D721Med (cell line): ENCODE measurements around the gene MAPKAPK5.

Source experiments
- DNase-seq: peaks from one replicate; pipeline ENCODE4 v3.0.0; 2011; ENCODE audit warnings: low spot score; ENCODE audit not compliant: insufficient read length
- FAIRE-seq: peaks from 2 replicates; lab custom pipeline; 2011; peaks lifted over from hg19 to GRCh38; lab: Jason Lieb, UNC
- TF ChIP-seq, protein P1 (sequence below): IDR thresholded peaks from 2 replicates; pipeline ENCODE4 v1.5.1; 2012; ENCODE audit warnings: mild to moderate bottlenecking, control low read depth; ENCODE audit not compliant: insufficient read depth; ENCODE audit errors: missing control alignments

Gene MAPKAPK5

DNA sequence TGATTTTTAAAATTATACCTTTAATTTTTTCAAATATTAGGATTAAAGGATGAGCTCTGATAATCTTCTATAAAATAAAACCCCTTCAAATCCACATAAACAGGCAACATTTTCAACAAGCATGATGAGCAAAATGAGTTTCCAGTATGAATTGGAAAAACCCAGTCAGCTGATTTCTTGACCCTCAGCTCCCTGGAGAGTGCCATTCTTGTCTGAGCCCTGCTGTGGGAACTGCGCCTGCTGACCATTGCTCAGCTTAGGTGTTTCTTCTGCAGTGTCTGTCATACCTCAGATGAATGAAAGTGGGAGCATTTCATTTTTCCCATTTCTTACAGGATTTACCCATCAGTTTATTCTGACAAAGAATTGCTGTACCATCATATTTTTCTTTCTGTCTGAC is 27.6 kb downstream of the MAPKAPK5 start:
- DNase-seq = no peak
- FAIRE-seq = no peak
- TF ChIP-seq, protein P1, sequence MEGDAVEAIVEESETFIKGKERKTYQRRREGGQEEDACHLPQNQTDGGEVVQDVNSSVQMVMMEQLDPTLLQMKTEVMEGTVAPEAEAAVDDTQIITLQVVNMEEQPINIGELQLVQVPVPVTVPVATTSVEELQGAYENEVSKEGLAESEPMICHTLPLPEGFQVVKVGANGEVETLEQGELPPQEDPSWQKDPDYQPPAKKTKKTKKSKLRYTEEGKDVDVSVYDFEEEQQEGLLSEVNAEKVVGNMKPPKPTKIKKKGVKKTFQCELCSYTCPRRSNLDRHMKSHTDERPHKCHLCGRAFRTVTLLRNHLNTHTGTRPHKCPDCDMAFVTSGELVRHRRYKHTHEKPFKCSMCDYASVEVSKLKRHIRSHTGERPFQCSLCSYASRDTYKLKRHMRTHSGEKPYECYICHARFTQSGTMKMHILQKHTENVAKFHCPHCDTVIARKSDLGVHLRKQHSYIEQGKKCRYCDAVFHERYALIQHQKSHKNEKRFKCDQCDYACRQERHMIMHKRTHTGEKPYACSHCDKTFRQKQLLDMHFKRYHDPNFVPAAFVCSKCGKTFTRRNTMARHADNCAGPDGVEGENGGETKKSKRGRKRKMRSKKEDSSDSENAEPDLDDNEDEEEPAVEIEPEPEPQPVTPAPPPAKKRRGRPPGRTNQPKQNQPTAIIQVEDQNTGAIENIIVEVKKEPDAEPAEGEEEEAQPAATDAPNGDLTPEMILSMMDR = no peak

DNA sequence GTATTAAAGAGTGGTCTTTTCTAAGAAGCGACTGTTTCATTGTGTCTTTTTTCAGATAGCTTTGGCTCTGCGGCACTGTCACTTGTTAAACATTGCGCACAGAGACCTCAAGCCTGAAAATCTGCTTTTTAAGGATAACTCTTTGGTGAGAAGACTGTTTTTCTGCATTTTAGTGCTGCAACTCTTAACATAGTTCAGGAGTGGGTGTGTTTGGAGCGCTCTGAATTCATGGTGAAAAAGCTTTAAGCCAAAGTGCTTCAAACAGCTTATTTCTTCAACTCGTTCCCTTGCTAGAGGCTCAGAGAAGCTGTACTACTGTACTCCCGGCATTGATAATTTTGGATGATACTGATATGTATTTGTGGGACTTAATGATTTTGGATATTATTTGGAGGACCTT is 28.2 kb downstream of the MAPKAPK5 start:
- FAIRE-seq (no peak), DNase-seq (no peak)
- TF ChIP-seq, protein P1 = no peak

DNA sequence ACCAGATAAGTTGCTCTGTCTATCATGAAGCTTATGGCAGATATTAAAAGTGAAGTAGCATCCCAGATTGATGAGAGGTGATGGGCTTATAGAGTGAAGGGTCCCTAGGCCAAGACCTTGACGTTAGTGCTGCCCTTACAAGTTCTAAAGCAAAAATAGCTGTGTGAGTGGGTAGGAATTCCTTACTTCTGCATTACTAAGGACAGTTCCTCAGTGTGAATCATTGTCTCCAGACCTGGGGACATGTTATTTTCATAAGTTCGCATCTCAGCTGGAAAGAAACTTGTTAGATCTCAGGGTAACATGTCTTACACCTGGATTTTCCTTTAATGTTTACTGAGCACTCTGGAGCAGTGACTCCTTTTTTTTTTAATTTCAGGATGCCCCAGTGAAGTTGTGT is 28.7 kb downstream of the MAPKAPK5 start:
- TF ChIP-seq, protein P1 = no peak
- no peak for FAIRE-seq
- DNase-seq = no peak

DNA sequence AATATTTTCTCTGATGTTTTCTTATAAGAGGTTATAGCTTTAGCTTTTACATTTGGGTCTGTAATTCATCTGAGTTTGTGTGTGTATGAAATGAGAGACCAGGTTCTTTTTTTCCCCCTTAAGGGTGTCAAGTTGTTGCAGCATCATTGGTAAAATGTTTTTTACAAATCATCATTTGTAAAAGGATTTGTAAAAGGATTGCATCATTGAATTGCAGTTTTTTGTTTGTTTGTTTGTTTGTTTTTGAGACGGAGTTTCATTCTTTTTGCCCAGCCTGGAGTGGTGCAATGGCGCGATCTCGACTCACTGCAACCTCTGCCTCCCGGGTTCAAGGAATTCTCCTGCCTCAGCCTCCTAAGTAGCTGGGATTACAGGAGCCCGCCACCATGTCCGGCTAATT is 31.1 kb downstream of the MAPKAPK5 start:
- DNase-seq (no peak), FAIRE-seq (no peak)
- TF ChIP-seq, protein P1 = no peak

DNA sequence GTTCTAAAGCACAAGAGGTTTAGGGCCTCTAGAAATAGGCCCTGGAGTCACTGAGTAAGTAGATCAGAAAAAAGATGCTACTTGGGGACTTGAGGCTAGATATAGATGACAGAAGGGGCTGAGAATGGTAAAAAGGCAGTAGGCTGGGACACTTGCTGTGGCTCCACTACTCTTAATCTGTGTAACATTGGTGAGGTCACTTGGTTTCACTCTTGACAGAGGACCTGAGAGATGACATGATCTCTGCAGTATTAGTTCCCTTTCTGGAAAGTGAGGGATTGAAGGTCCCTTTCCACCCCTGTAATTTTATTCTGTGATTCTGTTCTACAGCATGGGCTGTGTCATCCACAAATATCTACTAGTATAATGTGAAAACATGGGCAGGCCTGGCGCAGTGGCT is 39.7 kb downstream of the MAPKAPK5 start:
- TF ChIP-seq, protein P1 = no peak
- no peak for DNase-seq
- no peak for FAIRE-seq

DNA sequence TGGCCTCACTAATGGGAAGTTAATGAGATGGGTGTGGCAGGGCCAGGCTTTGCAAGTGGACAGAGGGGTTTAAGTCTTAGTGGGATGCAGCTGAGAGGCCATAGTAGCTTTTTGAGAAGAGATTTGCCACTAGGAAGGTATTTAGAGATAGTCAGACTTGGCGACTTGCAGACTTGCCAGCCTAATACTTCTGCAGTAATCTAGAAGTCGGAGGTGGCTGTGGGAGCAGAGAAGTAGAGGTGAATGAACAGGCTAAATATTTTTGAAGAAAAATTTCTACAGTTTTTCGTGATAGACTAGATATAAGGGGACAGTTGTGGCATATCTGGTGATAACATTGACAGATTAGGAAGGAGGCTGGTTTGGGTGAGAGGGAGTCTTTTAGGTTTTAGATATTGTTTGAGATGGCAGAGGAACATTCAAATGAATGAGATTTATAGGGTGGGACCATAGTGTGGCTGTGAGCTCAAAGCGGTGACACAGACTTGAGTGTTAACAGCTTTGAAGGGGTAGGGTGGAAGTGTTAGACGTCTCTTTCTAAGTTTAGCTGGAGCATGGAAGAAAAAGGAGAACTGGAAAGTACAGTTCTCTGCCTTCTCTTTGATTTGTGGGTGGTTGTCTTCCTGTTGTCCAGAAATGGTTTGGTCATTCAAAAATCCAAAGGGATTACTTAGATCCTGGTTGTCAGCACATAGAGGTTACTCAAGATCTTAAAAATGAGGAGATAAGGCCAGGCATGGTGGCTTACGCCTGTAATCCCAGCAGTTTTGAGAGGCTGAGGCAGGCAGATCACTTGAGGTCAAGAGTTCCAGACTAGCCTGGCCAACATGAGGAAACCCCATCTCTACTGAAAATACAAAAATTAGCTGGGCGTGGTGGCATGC is 44.9 kb downstream of the MAPKAPK5 start:
- FAIRE-seq (no peak), DNase-seq (no peak)
- TF ChIP-seq, protein P1 = no peak
